HG03469 (cell line): ENCODE measurements around the gene ZNF619.
"Not testable (repeated sequence)": the region's sequence is repeated elsewhere in the genome, so short reads cannot be mapped to it uniquely, and the experiment has no call there.

Experiments used
- ATAC-seq: cut with Tn5 transposase; IDR thresholded peaks from one replicate; pipeline ENCODE4 v1.9.1; 2021; ENCODE audit warnings: mild to moderate bottlenecking, moderate library complexity, moderate number of reproducible peaks; ENCODE audit not compliant: unreplicated experiment

ZNF619 gene

DNA sequence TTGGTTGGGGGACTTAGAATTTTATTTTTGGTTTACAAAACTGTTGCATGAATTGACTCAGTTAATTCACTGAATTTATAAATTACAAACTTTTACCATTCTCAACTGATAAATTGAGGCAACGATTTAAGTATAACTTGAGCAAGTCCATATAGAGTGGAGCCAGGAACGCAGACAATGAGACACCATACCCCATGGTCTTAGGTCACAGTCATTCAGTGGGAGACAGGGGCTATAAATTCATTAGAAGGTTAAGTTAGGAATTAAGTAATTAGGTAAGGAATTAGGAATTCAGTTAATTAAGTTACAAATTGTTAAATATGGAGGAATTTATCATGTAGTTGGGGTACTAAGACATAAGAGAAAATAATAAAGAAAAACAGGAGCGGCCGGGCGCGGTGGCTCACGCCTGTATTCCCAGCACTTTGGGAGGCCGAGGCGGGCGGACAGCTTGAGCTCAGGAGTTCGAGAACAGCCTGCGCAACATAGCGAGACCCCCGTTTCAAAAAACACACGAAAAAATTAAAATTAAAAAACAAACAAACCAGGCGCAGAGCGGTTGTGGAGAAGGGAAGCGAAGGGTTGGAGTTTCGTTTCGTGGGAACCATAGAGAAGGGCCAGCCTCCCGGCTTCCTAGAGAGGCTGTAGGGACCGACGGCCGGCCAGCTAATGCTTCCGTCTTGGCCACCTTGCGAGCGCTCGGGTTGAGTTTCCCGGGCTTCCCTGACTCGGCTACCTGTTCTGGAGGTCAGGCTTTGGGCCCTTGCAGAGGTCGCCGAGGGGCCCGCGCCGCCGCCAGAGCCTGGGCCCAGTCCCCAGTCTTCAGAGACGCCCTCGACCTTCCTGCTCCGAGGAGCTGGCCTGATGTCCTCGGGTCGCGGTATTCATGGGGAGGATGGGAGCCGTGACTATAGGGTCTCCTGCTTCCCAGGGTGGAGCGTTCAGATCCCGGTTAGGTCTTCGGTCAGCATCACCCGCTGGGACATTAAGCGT lies at the start of gene ZNF619:
Gene ZNF619, plus strand, starts transcription at position 645 of the 993 bp plus-strand sequence. CDS start 858 bp downstream, outside the sequence.
- ATAC-seq = no peak

DNA sequence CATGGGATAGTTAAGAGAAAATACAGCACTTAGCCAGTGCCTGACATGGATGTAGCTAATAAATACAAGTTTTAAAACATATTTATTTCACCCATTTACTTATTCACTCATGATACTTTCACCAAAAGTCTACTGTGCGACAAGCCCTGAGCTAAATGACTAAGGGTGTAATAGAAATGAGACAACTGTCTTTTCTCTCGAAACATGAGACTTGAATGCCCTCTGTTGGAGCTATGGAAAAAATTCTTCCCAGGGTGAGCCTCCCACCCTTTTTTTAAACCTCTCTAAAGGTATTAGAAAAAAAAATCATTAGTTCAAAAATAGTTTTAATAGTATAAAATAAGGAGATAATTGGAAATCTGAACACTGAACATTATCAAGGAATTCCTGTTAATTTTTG lies 44.1 kb upstream of the ZNF619 start:
- no peak for ATAC-seq

DNA sequence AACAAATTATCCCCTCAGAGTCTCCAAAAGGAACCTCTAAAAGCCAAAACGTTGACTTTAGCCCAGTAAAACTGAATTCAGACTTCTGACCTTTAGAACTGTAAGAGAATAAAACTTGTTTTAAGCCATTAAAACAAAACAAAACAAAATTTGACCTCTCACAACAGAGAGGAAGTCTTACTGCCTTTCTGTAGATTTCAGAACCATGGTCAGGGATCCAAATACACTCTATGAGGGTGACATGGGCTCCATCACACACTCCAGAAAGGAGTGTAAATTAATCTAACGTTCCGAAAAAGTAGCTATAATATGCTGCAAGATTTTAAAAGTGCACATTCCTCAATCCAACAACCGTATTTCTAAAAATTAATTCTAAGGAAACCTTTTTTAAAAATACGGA lies 39.0 kb upstream of the ZNF619 start:
- ATAC-seq = no peak

DNA sequence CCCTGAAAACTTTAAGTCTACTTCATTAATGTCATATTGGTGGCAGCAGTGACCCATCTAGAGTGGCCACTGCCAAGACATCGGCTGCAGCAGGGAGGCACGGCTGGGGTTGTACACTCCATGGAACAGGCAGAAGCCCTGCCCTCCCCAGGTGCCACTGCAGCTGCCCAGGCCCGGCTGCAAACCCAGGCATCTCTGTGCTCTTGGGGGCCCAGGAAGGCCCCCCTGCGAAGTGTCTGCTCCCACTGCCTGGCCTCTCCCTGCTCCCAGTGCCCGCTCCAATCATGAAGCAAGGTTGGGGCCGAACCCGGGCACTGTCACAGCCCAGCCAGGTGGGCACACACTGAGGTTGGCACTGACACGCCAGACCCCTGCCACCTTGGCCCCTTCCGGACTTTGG lies 31.9 kb upstream of the ZNF619 start:
- ATAC-seq = no peak

DNA sequence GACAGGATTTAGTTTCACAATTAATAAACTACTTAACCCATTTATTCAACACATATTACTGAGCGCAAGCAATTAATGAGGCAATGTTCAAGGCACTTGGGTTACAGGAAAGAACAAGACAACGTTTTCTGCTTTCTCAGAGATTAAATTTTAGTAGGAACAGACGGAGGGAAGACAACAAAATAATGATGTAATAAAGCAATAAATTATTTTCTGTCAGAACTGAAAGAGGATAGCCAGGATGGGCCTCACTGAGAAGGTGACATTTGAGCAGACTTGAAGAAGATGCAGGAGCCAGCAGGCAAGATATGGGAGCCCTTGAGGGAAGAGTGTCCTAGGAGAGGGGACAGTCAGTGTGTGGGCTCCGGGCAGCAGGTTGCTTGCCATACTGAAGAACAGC lies 31.0 kb upstream of the ZNF619 start:
- ATAC-seq = no peak

DNA sequence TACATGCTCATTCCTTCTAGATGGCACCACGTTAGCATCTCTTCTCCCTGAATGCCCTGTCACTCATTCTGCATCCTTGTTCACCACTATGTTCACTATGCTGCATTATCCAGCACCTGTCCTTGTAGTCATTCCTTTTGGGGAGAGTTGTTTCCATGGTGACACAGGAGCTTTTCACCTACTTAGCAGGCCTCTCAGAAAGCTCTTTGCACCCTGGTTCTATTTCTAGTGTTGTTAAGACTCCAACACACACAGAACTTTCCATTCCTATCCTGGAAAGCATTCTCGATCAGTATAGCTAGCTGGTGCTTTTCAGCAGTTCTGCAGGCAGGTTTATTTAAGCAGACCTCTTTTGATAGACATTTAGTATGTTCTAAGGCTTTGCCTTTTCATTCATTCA lies 26.5 kb upstream of the ZNF619 start:
- ATAC-seq = no peak

DNA sequence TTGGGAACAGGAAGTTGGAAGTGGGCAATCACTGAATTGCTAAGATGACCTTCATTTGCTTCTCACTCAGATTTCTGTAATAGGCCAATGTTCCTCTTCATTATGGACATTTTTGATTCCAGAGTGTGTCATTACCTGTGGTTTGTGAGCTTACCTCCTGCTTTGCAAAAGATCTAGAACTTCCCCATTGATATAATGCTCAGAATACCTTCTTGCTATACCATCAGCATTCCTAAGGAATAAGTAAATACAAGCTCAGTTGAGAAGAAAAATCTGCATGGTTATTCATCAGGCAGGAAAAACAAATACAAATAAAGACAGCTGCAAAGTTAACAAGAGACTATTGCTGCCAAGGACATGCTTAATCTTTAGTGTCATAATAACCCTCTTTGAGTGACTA lies 25.4 kb upstream of the ZNF619 start:
- no peak for ATAC-seq

DNA sequence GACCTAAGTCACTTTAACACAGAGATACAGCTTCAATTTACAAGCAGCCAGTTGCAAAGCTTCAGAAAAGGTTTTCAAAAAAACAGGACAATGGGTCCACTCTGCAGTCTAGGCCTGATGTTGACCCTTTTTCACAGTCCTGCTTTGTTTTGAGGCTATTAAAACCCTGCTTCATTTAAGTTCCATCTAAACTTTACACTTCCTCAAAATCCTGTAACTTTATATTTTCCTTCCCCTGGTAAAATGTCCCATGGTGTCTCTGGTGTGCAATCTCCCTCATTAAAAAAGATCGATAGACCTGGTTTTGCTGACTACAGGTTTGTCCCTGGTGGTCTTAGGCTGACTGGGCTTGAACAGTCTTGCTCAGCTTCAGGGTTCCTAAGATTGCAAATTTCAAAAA lies 24.9 kb upstream of the ZNF619 start:
- no peak for ATAC-seq

DNA sequence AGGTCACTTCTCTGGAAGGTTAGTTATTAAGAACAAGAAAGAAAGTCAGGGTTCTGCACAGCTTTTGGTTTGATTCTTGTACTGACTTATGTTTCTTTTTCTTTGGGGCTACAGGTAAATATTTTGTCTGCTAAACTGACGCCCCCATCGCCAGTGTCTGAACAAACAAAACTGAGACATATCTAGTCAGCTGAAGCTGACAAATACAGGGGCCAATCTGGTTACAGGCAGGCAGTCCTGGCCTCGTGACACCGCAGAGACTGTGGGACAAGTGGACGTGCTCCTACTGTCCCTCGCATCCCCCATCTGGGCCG lies 24.4 kb upstream of the ZNF619 start:
- no peak for ATAC-seq

DNA sequence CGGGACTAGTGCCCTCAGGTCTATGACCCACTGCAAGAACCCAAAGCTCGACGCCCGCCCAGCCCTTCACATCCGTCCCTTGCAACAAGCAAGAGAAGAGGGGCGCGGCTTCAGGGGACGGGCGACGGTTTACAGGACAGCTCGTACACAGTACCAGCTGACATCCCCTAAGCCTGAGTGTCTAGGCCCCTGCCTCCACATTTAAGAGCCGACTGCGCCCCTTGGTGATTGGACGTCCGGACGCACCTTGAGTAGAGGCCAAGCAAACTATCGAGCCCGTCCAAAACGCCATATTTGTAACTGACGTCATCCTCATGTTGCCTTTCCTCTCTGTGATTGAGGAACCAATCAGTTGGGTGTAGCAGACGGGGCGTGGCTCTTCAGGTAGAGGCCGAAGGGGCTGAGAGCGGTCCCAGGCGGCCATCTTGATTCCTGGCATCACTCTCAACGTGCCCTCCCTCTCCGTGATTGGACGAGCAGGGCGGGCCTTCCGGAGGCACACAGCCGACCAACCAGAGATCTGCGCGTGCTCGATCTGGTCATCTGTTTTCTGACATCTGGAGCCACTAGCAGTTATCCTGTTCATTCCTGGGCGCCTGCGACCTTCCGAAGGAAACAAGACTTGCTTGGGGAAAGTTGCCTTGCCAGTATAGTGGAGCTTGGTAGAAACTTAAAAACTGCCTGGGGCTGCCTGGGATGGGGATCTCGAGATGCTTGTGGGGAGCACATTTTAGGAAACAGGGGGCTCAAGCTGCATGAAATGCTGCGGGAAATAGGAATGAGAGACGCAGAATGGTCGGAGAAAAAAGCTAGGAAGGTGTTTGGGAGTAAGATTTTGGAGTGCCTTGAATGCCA lies 23.8 kb upstream of the ZNF619 start:
- peak; percentile 84 for ATAC-seq

DNA sequence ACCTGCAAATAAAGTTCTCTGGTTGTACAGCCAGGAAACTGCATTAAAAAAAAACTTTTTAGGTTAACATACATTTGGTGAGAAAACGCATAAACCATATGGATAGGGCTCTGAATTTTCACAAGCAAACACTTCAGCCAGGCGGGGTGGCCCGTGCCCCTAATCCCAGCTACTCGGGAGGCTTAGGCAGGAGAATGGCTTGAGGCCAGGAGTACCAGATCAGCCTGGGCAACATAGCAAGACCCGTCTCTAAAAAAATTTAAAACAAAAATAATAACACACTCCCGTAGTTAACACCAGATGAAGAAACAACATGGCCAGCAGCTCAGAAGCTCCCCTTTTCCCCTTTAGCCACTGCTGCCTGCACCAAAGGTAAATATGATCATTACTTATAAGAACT lies 23.0 kb upstream of the ZNF619 start:
- ATAC-seq = no peak

DNA sequence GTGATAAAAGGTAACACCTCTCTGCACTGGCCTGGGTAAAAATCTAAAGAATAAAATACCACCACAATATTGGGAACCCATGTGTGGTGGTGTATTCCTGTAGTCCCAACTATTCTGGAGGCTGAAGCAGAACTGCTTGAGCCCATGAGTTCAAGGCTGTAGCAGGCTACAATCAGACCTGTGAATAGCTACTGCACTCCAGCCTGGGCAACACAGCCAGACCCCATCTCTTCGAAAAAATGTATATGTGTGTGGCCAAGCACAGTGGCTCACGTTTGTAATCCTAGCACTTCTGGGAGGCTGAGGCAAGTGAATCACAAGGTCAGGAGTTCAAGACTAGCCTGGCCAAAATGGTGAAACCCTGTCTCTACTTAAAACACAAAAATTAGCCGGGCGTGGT lies 21.6 kb upstream of the ZNF619 start:
- ATAC-seq = no peak

DNA sequence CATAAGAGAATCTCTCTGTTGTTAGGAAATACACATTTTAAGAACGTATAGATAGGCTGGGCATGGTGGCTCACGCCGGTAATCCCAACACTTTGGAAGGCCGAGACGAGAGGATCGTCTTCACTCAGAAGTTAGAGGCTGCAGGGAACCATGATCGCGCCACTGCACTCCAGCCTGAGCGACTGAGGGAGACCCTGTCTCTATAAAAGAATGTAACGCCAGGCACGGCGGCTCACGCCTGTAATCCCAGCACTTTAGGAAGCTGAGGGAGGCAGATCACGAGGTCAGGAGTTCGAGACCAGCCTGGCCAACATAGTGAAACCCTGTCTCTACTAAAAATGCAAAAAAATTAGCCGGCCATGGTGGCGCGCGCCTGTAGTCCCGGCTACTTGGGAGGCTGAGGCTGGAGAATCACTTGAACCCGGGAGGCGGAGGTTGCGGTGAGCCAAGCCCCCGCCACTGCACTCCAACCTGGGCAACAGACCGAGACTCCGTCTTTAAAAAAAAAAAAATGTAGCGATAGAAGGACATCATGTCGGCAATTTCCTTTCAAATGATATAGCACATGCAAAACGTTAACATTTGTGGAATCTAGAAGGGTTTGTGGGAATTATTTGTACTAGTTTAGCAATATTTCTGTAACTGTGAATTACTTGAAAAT lies 20.5 kb upstream of the ZNF619 start:
- ATAC-seq = no peak

DNA sequence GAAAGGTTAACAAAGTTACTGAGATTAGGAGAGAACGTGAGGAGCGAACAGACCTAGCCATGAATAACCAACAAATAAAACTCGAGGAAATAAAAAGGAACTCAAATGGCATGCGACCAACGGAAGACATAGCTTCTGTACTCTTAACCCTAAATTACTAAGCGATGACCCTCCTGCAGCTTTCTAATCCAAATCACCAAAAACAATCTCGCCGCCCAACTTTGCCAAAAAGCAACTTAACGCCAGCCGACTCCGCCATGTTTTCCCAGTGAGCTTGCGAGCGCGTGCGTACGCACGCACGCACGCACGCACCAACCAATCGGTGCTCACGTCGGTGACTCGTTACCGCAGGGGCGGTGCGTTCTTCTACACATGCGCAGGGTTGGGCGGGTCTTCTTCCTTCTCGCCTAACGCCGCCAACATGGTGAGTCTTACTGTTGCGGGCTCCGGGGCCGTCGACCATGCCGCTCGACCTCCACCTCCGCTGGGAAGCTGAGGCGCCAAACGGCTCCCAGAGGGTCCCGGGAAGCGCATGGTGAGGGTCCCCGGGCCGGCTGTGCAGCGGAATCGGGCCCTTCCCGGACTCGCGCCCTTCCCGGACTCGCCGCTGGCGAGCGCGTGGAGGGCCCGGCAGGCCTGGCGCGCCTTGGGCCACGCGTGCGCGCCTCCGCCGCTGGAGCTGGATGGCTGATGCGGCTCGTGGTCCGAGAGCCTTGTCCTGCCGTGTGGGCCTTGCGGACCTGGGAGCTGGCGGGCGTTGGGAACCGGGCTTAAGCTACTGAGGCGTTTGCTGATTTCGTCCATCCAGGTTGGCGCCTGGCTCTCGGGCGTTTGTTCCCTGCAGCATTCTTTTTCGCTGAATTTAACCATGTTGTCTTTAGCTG lies 19.7 kb upstream of the ZNF619 start, which contains the start of gene RPL14:
Gene RPL14, plus strand, starts transcription at position 400 of the 884 bp plus-strand sequence. Its CDS starts 133 bp downstream, at position 533.
- ATAC-seq = peak; percentile 53

DNA sequence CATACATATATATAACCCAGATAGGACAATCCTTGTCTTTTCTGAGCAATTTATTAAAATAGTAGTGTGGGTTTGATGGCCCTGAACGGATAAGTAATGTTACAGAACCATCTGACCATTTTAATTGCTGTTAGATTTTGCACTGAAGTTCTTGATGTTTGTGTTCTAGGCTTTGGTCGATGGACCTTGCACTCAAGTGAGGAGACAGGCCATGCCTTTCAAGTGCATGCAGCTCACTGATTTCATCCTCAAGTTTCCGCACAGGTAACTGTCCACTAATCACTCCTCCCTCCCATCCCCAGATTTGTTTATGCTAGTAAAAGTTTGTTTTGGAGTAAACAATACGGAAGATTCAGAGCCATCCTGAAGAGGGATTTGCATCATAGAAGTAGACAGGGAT lies 18.4 kb upstream of the ZNF619 start:
- ATAC-seq = no peak

DNA sequence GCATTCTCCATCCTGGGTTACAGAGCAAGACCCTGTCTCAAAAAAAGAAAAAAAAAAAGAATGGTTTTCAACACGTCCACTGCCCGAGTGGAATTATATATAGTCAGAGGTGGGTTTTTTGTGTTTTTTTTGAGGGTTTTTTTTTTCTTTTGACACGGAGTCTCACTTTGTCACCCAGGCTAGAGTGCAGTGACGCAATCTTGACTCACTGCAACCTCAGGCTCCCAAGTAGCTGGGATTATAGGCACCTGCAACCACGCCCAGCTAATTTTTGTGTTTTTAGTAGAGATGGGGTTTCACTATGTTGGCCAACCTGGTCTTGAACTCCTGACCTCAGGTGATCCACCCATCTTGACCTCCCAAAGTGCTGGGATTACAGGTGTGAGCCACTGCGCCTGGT lies 16.4 kb upstream of the ZNF619 start:
- ATAC-seq = not testable (repeated sequence)

DNA sequence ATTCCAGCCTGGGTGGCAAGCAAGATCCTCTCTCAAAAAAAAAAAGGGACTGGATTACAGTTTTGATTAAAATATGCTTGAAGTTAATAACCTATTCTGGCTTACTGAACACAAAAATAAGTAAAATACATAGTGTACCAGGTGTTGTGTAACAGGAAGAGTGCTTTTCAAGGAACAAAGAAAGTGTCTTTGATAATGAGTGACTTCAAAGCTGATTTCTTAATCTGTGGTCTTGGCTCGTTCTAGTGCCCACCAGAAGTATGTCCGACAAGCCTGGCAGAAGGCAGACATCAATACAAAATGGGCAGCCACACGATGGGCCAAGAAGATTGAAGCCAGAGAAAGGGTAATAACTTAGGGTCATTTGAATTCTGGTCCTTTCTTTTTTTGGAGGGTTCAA lies 15.8 kb upstream of the ZNF619 start:
- ATAC-seq = no peak

DNA sequence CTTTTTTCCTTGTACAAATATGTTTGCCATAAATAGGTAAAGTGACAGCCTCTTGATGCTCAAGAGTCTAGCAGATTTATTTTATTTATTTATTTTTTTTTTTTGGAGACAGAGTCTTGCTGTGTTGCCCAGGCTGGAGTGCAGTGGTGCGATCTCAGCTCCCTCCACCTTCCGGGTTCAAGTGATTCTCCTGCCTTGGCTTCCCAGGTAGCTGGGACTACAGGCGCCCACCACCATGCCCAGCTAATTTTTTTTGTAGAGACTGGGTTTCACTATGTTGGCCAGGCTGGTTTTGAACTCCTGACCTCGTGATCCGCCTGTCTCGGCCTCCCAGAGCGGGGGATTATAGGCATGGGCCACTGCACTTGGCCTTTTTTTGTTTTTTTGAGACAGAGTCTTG lies 14.1 kb upstream of the ZNF619 start:
- ATAC-seq = not testable (repeated sequence)

DNA sequence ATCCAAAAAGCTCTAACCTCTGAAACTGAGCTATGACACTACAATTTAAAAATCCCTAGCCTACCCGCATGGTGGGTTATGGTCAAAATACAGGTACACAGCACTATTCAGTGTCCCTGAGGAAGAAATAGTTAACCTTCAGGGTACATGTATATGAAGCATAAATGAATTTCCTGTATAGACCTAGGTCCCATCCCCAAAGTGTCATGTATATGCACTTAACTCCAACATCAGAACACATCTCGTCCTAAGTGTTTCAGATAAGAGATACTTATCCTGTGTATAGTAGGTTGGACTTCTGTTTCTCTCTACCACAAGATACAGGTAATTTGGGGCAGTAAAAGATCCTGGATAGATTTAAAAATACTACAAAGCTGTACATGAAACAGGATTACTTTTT lies 13.3 kb upstream of the ZNF619 start:
- ATAC-seq = no peak
